ENCODE measurements around the gene MRPL1.
A peak's percentile ranks its signal among the peaks of the same experiment; 100 is the strongest.

Gene MRPL1

GRCh38 chr4:77862478-77863216 lies at the start of gene MRPL1:
Gene MRPL1, plus strand, starts transcription at chr4:77862830. Its CDS starts 19 bp downstream, at chr4:77862849.
- peak; percentile 94 to 96 for DNase-seq

DNA sequence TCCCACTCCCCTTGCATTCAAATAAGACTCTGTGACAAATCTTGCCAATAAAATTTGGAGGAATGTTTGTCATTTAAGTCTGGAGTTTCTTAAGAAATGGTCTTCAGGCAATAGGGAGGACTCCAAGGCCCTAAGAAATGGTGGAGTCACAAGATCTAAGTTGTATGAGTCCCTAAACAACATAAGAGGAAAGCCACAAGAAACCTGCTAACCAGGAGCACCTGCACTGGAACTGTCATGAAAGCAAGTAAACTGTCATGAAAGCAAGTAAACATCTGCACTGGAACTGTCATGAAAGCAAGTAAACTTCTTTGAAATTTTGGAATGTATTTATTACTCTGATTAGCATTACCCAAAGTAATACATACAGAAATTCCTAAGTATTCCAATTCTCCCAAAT lies 47.0 kb upstream of the MRPL1 start:
- DNase-seq = no peak

- no peak for DNase-seq
These were observed 46.1 kb upstream of the MRPL1 start for GRCh38 chr4:77816546-77816945.

DNA sequence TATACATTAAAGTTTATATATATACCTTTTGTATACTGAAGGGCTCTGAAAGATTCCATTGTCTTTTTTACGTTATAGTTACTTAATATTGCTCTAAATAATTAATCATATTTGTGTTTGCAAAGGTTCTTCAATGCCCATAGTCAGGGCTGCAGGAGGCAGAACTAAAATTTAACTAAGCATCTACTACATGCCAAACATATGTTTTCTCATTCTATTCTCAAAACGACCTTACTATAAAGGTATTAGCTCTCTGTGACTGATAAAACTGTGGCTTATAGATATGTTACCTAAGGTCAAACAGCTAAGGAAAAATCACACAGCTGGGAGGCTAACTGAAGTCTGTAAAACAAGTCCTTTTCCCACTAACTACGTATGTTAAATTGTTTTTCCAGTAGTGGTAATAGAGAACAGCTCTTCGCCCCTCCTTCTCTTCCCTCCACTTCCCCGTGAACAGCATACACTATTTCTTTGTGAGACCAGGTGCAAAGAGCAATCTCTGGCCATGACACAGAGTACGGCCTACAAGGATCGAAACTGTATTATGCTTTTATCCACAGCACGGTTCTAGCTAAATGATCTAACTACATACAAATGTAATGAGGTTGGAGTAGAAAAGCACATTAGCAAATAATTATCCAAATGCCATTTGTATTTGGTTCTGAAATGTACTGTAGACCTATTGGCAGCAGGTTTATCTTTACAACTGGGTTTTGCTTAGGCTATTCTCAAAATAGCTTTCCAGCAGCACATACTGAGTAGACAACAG lies 45.1 kb upstream of the MRPL1 start:
- no peak for DNase-seq

- DNase-seq = peak; percentile 49 to 54
These were observed 44.5 kb upstream of the MRPL1 start for GRCh38 chr4:77818073-77818601.

- peak; percentile 49 to 53 for DNase-seq
These were observed 43.8 kb upstream of the MRPL1 start, which contains the start of gene CNOT6L for GRCh38 chr4:77818602-77819403. Gene CNOT6L, minus strand, starts transcription at chr4:77819368. Its CDS starts 60 bp downstream, at chr4:77819308.

DNA sequence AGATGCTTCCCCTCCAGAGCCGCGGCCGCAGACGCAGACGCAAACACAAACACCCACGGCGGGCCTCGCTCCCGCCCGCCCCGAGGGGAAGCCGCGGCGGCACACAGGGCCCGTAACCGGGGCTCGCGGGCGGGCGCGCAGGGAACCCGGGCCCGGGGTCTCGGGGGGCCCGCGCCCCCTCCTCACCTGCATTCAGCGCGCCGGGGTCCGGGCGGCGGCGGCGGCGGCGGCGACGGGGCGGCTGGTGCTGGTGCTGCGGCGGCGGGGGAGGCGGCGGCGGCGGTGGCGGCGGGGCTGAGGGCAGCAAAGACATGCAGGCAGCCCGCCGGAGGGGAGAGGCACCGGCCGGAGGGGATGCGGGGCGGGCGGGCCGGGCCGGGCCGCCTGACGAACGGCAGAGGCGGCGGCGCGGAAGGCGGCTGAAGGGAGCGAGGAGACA lies 43.2 kb upstream of the MRPL1 start:
- DNase-seq = no peak

DNA sequence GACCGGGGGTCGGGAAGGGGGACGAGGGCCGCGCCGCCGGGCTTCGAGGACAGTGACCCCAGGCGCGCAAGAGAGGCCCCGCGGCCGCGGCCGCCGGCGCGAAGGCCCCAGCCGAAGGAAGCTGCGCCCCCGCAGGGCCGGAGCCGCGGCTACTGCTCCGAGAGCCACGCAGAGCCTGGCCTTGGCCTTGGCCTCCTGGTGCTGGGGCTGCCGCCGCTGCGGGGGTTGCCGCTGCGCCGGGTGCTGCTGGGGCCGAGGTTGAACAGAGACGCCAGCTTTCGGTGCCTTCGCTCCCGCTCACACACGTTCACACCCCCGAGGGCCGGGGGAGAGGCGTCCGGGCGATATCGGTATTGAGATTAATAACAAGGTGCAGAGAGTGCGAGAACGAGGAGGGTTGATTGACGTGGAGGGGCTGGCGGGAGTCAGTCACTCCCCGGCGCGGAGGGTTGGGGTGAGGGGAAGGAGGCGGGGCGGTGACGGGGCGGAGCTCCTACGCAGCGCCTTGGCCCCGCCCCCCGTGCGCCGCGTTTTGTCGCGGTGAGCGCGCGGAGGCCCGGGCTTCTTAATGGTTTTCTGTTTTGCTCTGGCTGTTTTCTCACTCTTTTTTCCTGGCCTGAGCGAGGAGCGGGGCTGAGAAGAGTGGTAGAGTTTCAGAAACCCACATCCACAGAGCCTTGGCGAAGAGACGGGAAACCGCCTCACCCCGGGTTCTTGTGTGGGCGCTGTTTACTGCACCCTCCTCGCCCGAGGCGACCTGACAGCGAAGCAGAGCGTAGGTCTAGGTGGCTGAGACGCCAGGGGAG lies 42.6 kb upstream of the MRPL1 start:
- peak; percentile 96 to 97 for DNase-seq

DNA sequence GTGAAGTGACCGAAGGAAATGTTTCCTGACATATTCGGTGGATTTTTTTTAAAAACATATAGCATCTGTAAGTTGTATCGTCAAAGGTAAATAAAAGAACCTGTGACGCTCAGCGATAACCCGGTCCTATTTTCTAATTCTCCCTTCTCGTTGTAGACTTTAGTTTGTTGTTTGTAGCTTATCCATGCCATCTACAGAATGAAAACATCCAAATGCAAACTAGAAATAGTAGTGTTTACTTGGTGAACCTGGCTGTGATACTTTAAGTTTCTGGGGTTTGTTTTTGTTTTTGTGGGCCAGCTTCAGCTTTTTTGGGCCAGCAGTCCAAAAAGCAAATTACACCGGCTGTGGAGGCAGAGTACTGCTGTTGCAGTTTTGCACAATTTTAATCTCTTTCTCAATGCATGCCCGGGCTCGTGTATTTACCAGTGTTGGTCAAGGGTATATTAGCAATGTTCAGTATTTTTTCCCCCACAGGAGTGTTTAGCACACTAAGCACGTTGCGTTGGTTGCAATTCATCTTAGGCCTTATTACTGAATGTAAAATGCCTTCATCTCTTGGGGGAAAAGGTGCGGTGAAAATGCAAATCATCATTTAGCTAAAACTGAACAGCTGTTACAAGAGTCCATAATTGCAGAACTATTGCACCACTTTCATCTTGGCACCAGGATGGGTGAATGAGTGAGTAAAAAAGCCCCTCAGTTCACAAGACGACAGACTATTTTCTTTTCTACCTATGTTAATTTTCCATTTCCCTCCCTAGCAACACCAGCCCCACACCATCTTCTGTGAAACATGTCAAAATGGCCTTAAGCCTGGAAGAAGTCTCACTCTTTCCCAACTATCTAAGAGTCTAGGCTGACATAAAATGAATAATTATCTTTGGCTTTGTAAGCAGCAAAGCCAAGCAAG lies 41.7 kb upstream of the MRPL1 start:
- DNase-seq = no peak

- DNase-seq = no peak
These were observed 40.9 kb upstream of the MRPL1 start for GRCh38 chr4:77821775-77822174.

GRCh38 chr4:77826275-77826674 lies 36.4 kb upstream of the MRPL1 start:
- no peak for DNase-seq

GRCh38 chr4:77827343-77827742 lies 35.3 kb upstream of the MRPL1 start:
- no peak for DNase-seq

- no peak for DNase-seq
These were observed 29.4 kb upstream of the MRPL1 start for GRCh38 chr4:77833126-77833724.

GRCh38 chr4:77834403-77834802 lies 28.2 kb upstream of the MRPL1 start:
- DNase-seq = no peak

DNA sequence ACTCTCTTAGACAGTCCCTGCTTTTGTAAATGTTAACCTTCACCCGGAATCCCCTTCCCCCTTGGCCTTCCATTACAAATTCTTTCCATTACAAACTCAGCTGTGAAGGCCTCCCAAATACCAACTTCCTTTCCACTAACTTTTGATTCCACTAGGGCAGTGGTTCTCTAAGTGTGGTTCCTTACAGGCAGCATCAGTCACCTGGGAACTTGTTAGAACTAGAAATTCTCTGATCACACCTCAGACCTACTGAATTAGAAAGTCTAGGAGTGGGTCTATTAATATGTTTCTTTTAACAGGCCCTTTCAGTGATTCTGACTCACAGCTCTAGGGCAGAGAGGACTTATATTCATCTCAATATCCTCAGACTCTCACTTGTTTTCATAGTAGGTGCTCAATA lies 19.0 kb upstream of the MRPL1 start:
- no peak for DNase-seq

DNA sequence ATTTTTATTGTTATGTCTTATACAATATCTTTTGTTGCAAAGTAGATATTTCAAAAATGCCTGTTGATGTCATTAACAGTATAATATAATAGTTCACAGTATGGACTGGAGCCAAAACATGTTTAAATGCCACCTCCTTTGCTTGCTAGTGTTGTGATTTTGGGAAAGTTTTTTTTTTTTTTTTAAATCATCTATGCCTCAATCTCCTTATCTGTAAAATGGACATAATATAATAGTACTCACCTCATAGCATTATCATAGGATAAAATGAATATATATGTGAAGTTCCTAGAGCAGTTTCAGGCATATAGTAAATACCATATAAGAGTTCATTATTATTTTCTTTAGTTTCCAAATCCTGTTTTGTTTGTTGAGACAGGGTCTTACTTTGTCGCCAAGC lies 18.3 kb upstream of the MRPL1 start:
- DNase-seq = no peak

DNA sequence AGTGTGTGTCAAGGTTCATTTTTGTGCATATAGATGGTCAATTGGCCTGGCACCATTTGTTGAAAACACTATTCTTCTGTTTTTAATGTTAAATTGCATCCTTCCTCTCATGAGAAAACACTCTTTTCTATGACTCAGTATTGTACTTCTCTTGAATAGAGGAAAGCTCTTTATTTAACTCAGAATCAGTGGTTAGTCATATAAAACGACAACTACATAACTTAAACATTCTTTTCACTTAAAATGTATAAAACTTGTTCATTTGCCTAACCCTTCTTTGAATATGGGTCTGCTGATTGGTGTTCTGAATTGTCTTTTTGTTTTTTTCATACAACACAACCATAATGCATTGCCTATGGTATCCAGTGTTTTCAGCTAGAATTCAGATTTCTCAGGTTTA lies 17.2 kb upstream of the MRPL1 start:
- no peak for DNase-seq

GRCh38 chr4:77845929-77846328 lies 16.7 kb upstream of the MRPL1 start:
- no peak for DNase-seq

DNA sequence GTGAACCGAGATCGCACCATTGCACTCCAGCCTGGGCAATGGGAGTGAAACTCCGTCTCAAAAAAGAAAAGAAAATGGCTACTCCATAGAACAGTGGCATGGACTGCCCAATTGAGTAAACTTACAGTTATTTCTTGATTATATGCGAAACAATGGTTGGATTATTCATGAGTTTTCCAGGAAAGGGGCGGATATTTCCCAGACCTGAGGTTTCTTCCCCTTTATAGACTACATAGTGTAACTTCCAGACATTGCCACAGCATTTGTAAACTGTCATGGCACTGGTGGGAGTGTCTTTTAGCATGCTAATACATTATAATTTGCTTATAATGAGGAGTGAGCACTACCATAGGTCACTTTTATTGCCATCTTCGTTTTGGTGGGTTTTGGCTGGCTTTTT lies 14.1 kb upstream of the MRPL1 start:
- no peak for DNase-seq

DNA sequence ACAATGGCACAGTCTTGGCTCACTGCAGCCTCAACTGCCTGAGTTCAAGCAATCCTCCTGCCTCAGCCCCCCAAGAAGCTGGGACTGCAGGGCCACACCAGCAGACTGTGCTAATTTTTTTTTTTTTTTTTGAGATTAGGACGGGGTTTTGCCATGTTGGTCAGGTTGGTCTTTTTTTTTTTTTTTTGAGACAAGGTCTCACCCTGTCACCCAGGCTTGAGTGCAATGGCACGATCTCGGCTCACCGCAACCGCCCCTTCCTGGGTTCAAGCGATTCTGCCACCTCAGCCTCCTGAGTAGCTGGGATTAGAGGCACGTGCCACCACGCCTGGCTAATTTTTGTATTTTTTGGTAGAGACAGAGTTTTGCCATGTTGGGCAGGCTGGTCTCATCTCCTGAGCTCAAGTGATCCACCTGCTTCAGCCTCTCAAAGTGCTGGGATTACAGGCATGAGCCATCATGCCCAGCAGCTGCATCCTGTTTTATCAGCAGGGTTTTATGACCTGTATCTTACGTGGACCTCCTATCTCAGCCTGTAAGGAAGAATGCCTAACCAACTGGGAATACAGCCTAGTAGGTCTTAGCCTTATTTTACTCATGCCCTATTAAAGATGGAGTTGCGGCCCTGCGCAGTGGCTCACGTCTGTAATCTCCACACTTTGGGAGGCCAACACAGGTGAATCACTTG lies 13.2 kb upstream of the MRPL1 start:
- peak in 1 of 2 experiments; percentile 19 for DNase-seq

All from NCI-H187 (cell line).